Psoas muscle (tissue), 8 donors: Measurements from ENCODE around the gene KCNJ15. TPM values are rescaled to one million over a fixed set of nuclear protein-coding genes. Genes with fewer than 3 reads are reported as not detected.

Experiments used
- ATAC-seq, 4 donors: fragments of 200-7000 bp; cut with Tn5 transposase; one replicate each; pipeline ENCODE4 v1.9.1; 2020; ENCODE audit warnings: moderate library complexity in 3 of 4, mild to moderate bottlenecking in 2 of 4
- DNase-seq, 2 donors: peaks; one replicate each; pipeline ENCODE4 v3.0.0-alpha.2; 2020
- H3K27ac ChIP-seq: fragments of 200-600 bp; one replicate; pipeline ENCODE4 v1.8.0; 2022
- H3K27me3 ChIP-seq, 3 donors: fragments of 200-600 bp in 1 of 3; one replicate each; pipeline versions ENCODE4 v1.6.1 to v1.8.0; 2013 to 2022; ENCODE audit warnings: low read length in 2 of 3, mild to moderate bottlenecking in 2 of 3, moderate library complexity in 1 of 3; ENCODE audit not compliant: insufficient read depth in 3 of 3
- H3K36me3 ChIP-seq, 2 donors: fragments of 200-600 bp in 1 of 2; one replicate each; pipeline versions ENCODE4 v1.6.1 to v1.8.0; 2013 to 2022; ENCODE audit warnings: low read depth in 1 of 2, mild to moderate bottlenecking in 1 of 2, moderate library complexity in 1 of 2; ENCODE audit not compliant: insufficient read depth in 1 of 2
- H3K4me1 ChIP-seq: fragments of 200-600 bp; one replicate; pipeline ENCODE4 v1.8.0; 2022
- H3K4me3 ChIP-seq: fragments of 200-600 bp; one replicate; pipeline ENCODE4 v1.8.0; 2022; ENCODE audit warnings: mild to moderate bottlenecking
- H3K9me3 ChIP-seq: fragments of 200-600 bp; one replicate; pipeline ENCODE4 v1.8.0; 2022
- WGBS, 3 donors: extraction: QIAGEN DNeasy Blood & Tissue Kit; methylation state at CpG; one replicate each; pipeline versions ENCODE4 v1.1.6 to v1.1.7; 2013; 5-methylcytosine and 5-hydroxymethylcytosine counted together
- intact Hi-C, 2 donors: fragments of 100-400 bp; cut with DNase I; formaldehyde crosslinking; loops; one replicate each; pipeline versions ENCODE4 v1.11.0 to v1.14.2; 2022
- polyA plus RNA-seq, 3 donors: library from polyadenylated mRNA; stranded (reverse); fragments of 200-250 nt; gene quantifications; one replicate each; pipeline ENCODE4 v1.2.3, GENCODE V29; 2013
- total RNA-seq, 4 donors: library from RNA; stranded (reverse); fragmentation: NEBNext Ultra II Directional in 2 of 4; extraction: Animal tissue kit (Norgen Biotek cat#: 25700) in 2 of 4; gene quantifications; one replicate each; pipeline versions ENCODE4 v1.2.1 to v1.2.4, GENCODE V29; 2021 to 2023
- TF ChIP-seq, protein P1 (sequence below): fragments of 200-600 bp; IDR thresholded peaks from one replicate; pipeline ENCODE4 v1.8.0; 2022; ENCODE audit warnings: antibody characterized with exemption
- donor health status: healthy with polysubstance abuse.
- donor health status: DM: no; HTN: no; CAD: no; lungs with moderate emphysema.
- donor health status: Bipolar disorder and iron deficiency.
- donor health status: healthy.
- donor health status: DM: yes; HTN: yes; CAD: no.
- donor health status: DM: no; HTN: no; CAD: no.
- donor health status: DM: no; HTN: no; CAD: no.
- donor health status: DM: yes; HTN: yes; CAD: no.

KCNJ15 gene
- total and polyA plus RNA-seq, 7 donors = 0.04 to 1.0 (median 0.16) TPM

DNA sequence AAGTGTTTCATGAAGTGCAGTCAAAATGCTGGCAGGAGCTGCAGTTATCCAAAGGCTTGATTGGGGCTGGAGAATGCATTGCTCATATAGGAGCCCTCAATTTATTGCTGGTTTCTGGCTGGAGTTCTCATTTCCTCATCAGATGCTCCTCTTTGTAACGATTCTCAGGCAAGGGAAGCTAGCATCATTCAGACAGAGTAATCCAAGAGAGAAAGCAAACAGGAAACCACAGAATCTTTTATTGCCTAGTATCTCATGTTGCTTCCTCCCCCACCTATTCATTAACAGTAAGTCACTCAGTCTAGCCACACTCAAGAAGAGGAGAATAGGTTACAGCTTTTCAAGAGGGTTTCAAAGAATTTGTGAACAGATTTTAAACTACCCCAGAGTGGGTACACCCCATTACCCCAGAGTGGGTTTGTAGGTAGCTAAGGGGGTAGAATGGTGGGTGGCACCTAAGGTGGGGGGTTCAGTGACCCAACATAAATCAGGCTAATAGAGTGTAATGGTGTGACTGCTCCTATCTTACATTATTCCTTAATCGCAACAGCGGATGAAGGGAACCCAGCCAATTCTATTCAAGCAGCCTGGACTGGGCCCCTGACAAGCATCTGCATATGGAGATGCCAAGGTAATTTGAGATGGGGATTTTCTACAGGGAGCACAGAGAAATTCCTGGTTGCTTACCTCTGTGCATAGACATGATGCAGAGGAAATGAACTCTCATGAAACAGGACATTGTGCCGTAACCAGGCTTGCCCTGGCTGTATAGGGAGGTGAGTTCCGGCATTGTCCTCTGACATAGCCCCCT, 67.1 kb downstream of the KCNJ15 start:
- intact Hi-C loops = no loop called here
- Histone ChIP-seq H3K27ac (no peak overlapping the region), H3K4me3 (no peak overlapping the region), H3K4me1 (no peaks in the 10 kb centered on the region), H3K9me3 (no peaks in the 10 kb centered on the region), H3K27me3 (peaks cover 0 to 3% (median 0%) of the 10 kb centered on the region in 3 donors), H3K36me3 (no peaks in the 10 kb centered on the region)
- 34 to 41% (median 36%) methylated on average over 5 of the region's 5 CpGs for WGBS, 3 donors
- TF ChIP-seq, protein P1, sequence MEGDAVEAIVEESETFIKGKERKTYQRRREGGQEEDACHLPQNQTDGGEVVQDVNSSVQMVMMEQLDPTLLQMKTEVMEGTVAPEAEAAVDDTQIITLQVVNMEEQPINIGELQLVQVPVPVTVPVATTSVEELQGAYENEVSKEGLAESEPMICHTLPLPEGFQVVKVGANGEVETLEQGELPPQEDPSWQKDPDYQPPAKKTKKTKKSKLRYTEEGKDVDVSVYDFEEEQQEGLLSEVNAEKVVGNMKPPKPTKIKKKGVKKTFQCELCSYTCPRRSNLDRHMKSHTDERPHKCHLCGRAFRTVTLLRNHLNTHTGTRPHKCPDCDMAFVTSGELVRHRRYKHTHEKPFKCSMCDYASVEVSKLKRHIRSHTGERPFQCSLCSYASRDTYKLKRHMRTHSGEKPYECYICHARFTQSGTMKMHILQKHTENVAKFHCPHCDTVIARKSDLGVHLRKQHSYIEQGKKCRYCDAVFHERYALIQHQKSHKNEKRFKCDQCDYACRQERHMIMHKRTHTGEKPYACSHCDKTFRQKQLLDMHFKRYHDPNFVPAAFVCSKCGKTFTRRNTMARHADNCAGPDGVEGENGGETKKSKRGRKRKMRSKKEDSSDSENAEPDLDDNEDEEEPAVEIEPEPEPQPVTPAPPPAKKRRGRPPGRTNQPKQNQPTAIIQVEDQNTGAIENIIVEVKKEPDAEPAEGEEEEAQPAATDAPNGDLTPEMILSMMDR = no peak
- ATAC-seq (no peak), DNase-seq (no peak)

DNA sequence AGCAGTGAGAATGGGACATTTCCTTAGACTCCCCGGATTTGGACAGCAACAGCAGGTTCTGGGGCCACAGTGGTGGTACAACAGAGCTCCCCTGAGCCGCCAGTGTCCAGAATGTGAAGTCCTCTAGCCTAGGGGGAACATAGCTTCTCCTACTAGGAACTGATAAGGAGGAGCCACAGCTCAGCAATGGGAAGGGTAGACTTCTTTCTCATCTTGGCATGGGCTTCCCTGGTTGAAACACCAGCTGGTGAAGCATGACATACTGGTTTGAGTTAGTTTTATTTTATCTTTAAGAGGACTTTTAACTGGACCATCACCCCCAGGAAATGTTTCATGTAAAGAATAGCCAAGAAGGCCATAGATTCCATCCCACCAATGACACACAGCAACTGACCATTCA, 68.4 kb downstream of the KCNJ15 start:
- DNase-seq (no peak), ATAC-seq (no peak)
- no peak overlapping the region for H3K4me3 ChIP-seq
- H3K27ac ChIP-seq = no peak overlapping the region
- peaks cover 0 to 3% (median 0%) of the 10 kb centered on the region in 3 donors for H3K27me3 ChIP-seq
- TF ChIP-seq, protein P1 = no peak
- intact Hi-C loops = no loop called here
- H3K4me1 ChIP-seq = no peaks in the 10 kb centered on the region
- WGBS, 3 donors = 80 to 93% (median 86%) methylated on average over 2 of the region's 2 CpGs
- no peaks in the 10 kb centered on the region for H3K9me3 ChIP-seq
- H3K36me3 ChIP-seq = no peaks in the 10 kb centered on the region

DNA sequence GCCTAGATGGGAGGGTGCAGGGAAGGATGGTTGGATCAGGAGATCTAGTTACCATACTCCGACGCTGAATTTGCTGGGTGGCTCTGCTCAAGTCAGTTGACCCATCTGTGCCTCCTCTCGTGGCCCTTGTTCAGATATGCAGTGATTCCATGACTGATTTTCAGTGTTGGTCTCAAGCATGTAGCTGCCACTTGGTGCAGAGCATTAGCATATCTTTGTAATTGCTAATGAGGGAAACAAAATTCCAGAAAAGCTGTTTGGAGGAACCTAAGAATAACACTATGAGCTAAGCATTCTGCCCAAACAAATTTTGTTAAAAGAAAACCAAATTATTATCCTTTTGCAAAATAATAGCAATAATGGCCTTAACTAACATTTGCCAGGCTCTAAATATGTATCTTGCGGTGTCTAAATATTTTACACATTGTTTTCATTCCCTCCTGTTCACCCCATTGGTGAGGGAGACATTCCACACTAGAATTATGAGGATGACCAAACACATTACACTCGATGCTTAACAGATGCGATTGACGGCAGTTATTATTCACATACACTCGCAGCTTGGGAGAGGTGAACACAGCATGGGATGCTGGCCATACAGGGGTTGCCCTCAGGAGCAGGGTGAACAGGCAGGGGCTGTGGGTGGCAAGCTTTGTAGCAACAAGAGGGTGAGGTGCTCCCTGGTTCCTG, 69.1 kb downstream of the KCNJ15 start:
- H3K27ac ChIP-seq = no peak overlapping the region
- TF ChIP-seq, protein P1 = no peak
- H3K27me3 ChIP-seq = peaks cover 0 to 3% (median 0%) of the 10 kb centered on the region in 3 donors
- no peak for ATAC-seq
- intact Hi-C loops = no loop called here
- no peak for DNase-seq
- no peaks in the 10 kb centered on the region for H3K4me1 ChIP-seq
- H3K36me3 ChIP-seq = no peaks in the 10 kb centered on the region
- H3K9me3 ChIP-seq = no peaks in the 10 kb centered on the region
- 69 to 75% (median 70%) methylated on average over 8 of the region's 8 CpGs for WGBS, 3 donors
- H3K4me3 ChIP-seq = no peak overlapping the region

- 78 to 84% (median 82%) methylated on average over 4 of the region's 4 CpGs for WGBS, 3 donors
- no peak for ATAC-seq
- TF ChIP-seq, protein P1 = no peak
- DNase-seq = no peak
- H3K9me3 ChIP-seq = no peaks in the 10 kb centered on the region
- no peaks in the 10 kb centered on the region for H3K36me3 ChIP-seq
- H3K27me3 ChIP-seq = peaks cover 0 to 3% (median 0%) of the 10 kb centered on the region in 3 donors
- no peak overlapping the region for H3K4me3 ChIP-seq
- intact Hi-C loops = no loop called here
- H3K4me1 ChIP-seq = no peaks in the 10 kb centered on the region
- H3K27ac ChIP-seq = no peak overlapping the region
These were observed 69.6 kb downstream of the KCNJ15 start for GRCh38 chr21:38326429-38326828.
